ENCODE measurements around the gene IGSF10. TPM values are rescaled to one million over a fixed set of nuclear protein-coding genes. Genes with fewer than 3 reads are reported as not detected.

Gene IGSF10
- polyA plus RNA-seq, 1 of the 3 experiments (the other 2 are of a cell fraction), result 15.3 TPM

GRCh38 chr3:151479452-151479851 is 18.6 kb upstream of the IGSF10 start:
- Histone ChIP-seq H3K27ac (ENCODE audit: low read depth in 2 of 2, low read length in 1 of 2) (no peak overlapping the region), H3K4me3 (ENCODE audit: low read depth in 2 of 2, low read length in 1 of 2) (no peak overlapping the region), H2AFZ (ENCODE audit: low read depth) (no peak overlapping the region), H3K4me1 (ENCODE audit: control insufficient read depth in 1 of 2, insufficient read depth in 2 of 2, low read depth in 1 of 2, low read length in 1 of 2) (peaks cover 0 to 8% of the 10 kb centered on the region in 2 experiments; a peak in 2 of 4 replicates), H3K9me2 (no peaks in the 10 kb centered on the region), H3K4me2 (no peak overlapping the region), H3K9ac (no peak overlapping the region), H3K36me3 (replicated peaks in 1 of 2; ENCODE audit: control insufficient read depth in 1 of 2, insufficient read depth in 2 of 2, low read length in 1 of 2) (no peaks in the 10 kb centered on the region), H3K9me3 (no peaks in the 10 kb centered on the region; the same call in 1 of the 2 replicates), H3K79me2 (ENCODE audit: insufficient read depth) (no peaks in the 10 kb centered on the region), H4K20me1 (ENCODE audit: insufficient read depth) (peaks cover 3% of the 10 kb centered on the region; the same call in 1 of the 2 replicates), H3F3A (replicated peaks; ENCODE audit: insufficient read depth) (no peaks in the 10 kb centered on the region), H3K27me3 (ENCODE audit: insufficient read depth) (no peaks in the 10 kb centered on the region)
- no peak for TF ChIP-seq GABPA (IDR thresholded peaks at IDR 0.05; ENCODE audit: low read depth)
- TF ChIP-seq RFX5 (IDR thresholded peaks at IDR 0.05; ENCODE audit: low read length), result no peak
- TF ChIP-seq TEAD4 (IDR thresholded peaks at IDR 0.05; ENCODE audit: borderline replicate concordance, insufficient read depth), result no peak
- TF ChIP-seq FOXM1 (IDR thresholded peaks at IDR 0.05; ENCODE audit: low read depth), result no peak
- no peak for TF ChIP-seq PBX3 (IDR thresholded peaks at IDR 0.05)
- TF ChIP-seq NRF1 (IDR thresholded peaks at IDR 0.05; ENCODE audit: low read depth, low read length), result no peak
- no peak for TF ChIP-seq FOXJ3 (CRISPR knock-in tag; IDR thresholded peaks at IDR 0.05)
- no peak for TF ChIP-seq EZH2phosphoT487 (IDR thresholded peaks at IDR 0.05; ENCODE audit: borderline replicate concordance, low read depth)
- no peak for TF ChIP-seq MEF2A (IDR thresholded peaks at IDR 0.05; ENCODE audit: borderline replicate concordance, low read depth)
- no peak for TF ChIP-seq USF2 (IDR thresholded peaks at IDR 0.05; ENCODE audit: borderline replicate concordance, low read depth, low read length)
- TF ChIP-seq, protein P1, sequence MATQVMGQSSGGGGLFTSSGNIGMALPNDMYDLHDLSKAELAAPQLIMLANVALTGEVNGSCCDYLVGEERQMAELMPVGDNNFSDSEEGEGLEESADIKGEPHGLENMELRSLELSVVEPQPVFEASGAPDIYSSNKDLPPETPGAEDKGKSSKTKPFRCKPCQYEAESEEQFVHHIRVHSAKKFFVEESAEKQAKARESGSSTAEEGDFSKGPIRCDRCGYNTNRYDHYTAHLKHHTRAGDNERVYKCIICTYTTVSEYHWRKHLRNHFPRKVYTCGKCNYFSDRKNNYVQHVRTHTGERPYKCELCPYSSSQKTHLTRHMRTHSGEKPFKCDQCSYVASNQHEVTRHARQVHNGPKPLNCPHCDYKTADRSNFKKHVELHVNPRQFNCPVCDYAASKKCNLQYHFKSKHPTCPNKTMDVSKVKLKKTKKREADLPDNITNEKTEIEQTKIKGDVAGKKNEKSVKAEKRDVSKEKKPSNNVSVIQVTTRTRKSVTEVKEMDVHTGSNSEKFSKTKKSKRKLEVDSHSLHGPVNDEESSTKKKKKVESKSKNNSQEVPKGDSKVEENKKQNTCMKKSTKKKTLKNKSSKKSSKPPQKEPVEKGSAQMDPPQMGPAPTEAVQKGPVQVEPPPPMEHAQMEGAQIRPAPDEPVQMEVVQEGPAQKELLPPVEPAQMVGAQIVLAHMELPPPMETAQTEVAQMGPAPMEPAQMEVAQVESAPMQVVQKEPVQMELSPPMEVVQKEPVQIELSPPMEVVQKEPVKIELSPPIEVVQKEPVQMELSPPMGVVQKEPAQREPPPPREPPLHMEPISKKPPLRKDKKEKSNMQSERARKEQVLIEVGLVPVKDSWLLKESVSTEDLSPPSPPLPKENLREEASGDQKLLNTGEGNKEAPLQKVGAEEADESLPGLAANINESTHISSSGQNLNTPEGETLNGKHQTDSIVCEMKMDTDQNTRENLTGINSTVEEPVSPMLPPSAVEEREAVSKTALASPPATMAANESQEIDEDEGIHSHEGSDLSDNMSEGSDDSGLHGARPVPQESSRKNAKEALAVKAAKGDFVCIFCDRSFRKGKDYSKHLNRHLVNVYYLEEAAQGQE (IDR thresholded peaks at IDR 0.05; ENCODE audit: low read depth, low read length), result no peak
- TF ChIP-seq TCF12 (IDR thresholded peaks at IDR 0.05), result no peak
- TF ChIP-seq YY1 (IDR thresholded peaks at IDR 0.05; ENCODE audit: low read depth), result no peak
- no peak for TF ChIP-seq POLR2AphosphoS5 (IDR thresholded peaks at IDR 0.05; ENCODE audit: low read depth, low read length)
- TF ChIP-seq, protein P2, sequence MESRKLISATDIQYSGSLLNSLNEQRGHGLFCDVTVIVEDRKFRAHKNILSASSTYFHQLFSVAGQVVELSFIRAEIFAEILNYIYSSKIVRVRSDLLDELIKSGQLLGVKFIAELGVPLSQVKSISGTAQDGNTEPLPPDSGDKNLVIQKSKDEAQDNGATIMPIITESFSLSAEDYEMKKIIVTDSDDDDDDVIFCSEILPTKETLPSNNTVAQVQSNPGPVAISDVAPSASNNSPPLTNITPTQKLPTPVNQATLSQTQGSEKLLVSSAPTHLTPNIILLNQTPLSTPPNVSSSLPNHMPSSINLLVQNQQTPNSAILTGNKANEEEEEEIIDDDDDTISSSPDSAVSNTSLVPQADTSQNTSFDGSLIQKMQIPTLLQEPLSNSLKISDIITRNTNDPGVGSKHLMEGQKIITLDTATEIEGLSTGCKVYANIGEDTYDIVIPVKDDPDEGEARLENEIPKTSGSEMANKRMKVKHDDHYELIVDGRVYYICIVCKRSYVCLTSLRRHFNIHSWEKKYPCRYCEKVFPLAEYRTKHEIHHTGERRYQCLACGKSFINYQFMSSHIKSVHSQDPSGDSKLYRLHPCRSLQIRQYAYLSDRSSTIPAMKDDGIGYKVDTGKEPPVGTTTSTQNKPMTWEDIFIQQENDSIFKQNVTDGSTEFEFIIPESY (IDR thresholded peaks at IDR 0.05; ENCODE audit: borderline replicate concordance, low read depth), result no peak
- TF ChIP-seq CTCF (IDR thresholded peaks at IDR 0.05), result no peak
- TF ChIP-seq CHD2 (IDR thresholded peaks at IDR 0.05; ENCODE audit: low read length, partially characterized antibody), result no peak
- TF ChIP-seq RCOR1 (IDR thresholded peaks at IDR 0.05; ENCODE audit: low read length), result no peak
- CTCF ChIA-PET, result interaction anchor here (9.0 kb wide), 1 partner anchor 11 kb away, joined by 57 read pairs; no protein-coding TSS in a partner anchor
- no peak for DNase-seq
- 0% methylated on average over 1 of the region's 1 CpG for WGBS (ENCODE audit: low lambda C conversion rate)
- POLR2A ChIA-PET, result no interaction called here
